Measurements from ENCODE around the gene NXPH4. TPM values are rescaled to one million over a fixed set of nuclear protein-coding genes. Genes with fewer than 3 reads are reported as not detected.

Gene NXPH4
- total RNA-seq, 1 experiment from 2014 or later: 5.6 TPM

DNA sequence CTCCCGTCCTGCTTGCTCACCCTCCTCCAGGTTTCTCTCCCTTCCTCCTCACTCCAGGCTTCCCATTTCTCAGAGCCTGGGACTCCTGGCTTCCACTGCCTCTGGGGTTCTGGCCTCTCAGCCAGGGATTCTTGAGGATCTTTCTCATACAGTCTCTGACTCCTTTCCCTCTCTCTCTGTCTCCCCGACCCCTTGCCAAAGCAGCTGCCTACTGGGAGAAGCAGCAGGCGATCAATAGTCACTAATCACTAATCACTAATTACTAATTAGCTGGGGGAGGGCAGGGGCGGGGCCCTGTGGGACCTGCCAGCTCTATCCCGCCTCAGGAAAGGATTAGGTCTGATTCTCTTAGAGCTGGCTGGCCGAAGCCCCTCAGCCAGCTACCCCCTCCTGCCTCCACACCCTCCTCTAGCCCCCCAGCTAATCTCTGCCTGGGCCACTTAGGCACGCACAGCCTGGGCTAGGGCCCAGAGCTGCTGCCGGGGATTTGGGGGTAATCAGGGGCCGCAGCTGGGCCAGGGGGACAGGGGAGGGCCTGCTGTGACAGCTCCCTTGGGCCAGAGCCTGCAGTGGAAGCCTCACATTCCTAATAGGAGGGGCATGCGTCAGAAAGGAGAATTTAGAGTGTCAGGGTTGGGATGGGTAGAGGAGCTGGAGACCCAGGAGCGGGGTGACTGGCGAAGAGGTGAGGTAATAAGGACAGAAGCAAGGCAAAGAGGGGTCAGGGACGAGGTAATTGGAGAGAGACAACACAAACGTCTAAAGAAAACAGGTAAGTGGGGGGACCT lies 2.8 kb downstream of the NXPH4 start:
- DNase-seq (ENCODE audit: low spot score): no peak

DNA sequence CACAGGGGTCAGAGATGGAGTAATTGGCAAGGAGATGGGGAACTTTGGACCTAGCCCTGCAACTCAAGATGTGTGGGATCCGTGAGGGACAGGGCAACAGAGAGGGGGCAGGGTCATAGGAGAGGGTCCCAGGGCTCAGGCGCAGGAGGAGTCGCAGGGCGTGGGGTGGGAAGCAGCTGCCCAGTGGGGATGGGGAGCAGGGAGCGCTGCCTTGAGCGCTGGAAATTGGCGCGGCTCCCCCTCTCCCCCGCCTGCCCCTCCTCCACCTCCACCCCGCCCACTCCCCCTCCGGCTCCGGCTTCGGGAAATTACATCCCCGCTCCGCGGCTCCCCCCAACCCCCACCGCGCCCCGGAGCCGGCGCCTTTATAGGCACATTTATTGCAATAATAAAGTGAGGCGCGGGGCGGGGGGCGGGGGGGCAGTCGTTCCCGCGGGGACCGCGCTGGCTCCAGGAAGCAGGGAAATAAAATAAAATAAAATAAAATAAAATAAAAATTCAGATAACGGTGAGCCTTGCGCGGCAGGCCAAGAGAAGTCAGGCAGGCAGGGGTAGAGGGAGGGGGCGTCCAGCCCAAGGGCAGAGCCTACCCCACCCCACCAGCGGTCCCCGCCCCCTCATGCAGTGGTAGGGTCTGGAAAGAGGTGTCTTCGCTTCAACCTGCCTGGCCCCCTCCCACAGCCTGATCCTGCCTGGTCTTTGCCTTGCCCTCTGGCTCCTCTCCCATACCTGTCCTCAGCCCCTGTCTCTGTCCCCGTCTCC lies 3.6 kb downstream of the NXPH4 start:
- no peak for DNase-seq (ENCODE audit: low spot score)

DNA sequence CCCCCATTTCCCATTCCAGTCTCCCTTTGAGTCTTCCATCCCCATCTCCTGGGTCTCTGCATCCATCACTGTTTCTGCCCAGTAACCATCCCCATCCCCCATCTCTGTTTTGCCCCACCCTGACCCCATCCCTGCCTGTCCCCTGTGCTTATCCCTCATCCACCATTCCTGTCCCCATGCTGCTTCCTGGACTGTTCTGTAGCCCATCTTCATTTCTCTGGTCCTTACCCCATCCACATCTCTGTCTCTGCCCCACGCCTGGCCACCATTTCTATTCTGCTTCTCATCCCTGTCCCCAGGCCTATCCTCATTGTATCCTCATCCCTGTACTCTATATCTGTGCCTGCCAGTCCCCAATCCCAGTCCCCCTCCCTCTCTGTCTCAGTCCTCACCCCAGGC lies 4.2 kb downstream of the NXPH4 start:
- no peak for DNase-seq (ENCODE audit: low spot score)

DNA sequence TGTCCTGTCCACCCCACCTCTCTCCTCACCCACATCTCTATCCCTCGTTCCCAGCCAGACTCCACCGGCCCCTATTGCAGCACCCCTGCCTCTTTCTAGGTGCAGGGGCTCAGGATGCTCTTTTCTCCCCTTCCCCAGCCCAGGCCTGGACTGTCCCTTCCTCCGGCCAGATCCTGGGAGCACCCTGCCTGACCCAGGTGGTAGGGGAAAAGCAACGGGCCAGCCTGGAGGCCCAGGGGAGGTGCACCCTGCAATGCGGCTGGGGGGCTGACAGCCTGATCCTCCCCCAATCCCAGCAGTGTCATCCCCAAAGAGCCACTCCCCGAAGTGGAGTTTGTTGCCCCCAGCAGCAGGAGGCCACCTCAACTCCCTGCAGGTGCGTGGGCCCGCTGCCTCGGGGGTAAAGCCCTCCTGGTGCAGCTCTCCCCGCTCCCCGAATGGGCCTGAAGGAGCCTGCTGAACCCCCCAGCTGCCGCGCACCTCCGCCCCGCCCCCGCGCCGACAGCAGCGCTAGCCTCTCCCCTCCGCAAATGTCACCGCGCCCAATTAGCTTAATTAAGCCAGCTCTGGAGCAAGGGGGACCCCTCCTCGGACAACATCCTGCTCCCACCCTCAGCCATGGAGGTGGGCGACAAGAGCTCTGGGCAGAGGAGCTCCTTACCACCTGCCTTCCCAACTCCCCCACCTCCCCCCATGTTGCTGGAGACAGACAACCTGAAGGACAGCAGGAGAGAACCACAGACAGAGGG lies 4.7 kb downstream of the NXPH4 start:
- no peak for DNase-seq (ENCODE audit: low spot score)

DNA sequence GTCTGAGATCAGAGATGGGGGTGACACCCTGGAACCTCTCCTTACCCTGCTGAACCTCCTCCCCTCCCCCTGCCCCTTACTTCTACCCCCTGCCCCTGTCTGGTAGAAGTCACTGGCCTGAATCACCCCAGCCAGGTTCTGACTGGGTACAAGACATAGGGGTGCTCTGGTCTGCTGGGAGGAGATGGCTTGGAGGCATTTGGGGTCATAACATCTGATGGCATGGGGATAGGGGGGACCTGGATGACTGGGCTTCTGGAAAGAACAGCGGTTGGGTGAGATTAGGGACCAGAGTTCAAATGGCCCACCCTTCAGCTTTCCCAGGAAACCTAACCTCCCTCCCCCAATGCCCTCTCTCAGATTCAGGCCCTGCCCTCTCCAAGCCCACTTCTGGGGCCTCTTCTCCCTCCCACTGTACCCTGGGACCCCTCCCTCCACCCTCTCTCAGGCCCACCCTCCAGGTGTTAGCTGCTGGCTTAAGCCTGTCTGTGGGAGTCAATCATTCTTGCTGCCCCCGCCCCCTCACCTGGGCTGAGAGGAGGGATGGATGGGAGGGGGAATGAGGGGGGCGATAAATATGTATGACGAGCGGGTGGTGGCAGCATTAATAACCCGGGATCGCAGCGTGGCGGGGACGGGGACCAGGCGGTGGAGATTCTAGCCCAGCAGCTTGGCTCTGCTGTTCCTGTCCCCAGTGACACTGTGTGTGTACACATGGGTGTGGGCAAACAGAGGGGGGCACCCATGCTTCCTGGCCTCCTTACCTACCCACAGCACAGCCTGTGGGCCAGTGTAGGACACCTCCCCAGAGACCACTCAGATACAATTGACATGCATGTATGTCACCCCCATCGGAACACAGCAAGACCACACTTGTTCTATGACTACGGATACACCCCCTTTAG lies 5.9 kb downstream of the NXPH4 start:
- no peak for DNase-seq (ENCODE audit: low spot score)

DNA sequence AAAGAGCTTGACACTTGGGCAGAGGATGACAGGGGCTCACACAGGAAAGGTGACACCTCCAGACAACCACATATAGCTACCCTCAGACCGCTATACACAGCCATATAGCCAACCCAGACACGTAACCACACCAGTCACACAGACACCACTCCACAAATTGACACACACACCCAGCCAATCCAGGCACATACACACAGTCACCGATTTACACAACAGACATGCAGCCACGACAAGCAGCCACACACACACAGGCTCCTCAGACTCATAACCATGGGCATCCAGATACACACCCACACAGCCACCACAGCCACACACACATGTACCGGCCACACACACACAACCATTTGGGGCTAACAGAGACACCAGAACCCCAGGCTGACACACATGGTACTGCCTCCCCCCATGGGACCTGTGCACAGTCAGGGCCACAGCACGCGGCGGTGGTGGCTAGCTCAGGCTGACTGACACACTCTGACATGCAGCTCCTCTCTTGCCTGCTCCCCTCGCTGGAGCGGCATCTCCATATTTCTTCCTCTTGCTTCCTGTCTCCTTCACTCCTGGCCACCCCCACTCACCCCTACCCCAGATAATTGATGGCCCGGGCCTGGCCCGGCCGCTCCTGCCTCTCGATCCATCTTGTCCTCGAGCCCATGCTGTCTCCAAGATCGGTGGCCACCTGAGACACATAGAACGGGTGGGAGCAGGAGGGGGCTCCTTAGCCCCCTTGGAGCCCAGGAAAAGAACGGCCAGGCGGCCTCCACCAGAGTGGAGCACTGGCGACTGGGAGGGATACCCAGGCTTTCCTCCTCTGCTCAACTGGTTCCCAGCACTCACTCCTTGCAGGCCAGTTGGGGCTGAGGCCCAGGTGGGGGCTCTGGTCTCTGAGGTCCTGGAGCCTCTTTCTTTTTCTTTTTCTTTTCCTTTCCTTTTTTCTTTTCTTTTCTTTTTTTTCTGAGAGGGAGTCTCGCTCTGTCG lies 6.9 kb downstream of the NXPH4 start:
- DNase-seq (ENCODE audit: low spot score): no peak

DNA sequence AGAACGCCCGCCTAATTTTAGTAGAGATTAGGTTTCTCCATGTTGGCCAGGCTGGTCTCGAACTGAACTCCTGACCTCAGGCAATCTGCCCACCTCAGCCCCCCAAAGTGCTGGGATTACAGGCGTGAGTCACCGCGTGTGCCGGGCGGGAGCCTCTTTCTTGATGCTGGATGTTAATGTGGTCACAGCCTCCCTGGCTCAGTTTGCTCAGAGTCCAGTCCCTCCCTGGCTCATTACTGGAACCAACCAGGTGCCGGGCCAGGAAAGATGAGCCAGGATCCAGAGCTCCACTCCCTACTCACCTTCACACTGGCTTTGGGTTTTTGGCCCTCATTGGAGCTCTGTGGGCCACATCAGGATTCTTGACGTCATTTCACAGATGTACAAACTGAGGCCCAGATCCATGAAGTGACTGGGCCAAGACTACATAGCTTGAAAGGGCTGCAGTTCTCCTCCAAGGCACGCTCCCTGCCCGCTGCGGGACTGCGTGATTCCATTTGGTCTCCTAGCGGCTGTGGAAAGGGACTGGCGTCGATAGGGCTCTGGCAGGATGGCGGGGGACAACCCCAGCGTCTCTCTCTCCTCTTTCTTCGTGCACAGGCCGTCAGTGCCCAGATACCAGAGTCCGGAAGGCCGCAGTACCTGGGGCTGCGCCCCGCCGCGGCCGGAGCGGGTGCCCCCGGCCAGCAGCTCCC lies 7.8 kb downstream of the NXPH4 start:
- no peak for DNase-seq (ENCODE audit: low spot score)

DNA sequence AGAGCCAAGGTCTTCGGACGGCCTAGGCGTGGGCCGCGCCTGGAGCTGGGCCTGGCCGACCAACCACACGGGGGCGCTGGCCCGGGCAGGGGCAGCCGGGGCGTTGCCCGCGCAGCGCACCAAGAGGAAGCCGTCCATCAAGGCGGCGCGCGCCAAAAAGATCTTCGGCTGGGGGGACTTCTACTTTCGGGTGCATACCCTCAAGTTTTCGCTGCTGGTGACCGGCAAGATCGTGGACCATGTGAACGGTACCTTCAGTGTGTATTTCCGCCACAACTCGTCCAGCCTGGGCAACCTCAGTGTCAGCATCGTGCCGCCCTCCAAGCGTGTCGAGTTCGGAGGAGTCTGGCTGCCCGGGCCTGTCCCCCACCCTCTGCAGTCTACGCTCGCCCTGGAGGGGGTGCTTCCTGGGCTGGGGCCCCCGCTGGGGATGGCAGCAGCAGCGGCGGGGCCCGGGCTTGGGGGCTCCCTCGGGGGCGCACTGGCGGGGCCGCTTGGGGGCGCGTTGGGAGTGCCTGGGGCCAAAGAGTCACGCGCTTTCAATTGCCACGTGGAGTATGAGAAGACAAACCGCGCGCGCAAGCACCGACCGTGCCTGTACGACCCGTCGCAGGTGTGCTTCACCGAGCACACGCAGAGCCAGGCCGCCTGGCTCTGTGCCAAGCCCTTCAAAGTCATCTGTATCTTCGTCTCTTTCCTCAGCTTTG lies 8.5 kb downstream of the NXPH4 start:
- DNase-seq (ENCODE audit: low spot score): no peak

DNA sequence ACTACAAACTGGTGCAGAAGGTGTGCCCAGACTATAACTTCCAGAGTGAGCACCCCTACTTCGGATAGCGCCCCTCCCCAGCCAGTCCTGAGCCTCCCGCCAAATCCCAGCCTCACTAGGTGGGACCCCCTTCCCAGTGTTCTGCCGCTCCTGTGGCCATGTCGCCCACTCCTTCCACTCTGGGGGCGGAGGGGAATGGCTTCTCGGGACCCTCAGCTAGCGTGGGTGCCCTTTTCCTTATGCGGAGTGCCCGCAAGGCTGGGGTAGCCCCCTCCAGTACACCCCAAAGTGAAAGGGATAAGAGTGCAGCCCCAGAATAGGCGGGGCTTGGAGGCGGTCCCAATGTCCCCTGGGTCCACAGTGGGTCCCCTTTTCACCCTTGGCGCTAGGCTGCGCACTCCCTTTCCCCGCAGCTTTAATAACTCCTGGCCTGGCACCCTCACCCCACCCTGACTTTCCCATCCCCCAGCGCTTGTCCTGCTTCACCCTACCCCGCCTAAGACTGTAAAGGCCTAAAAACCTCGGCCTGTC lies 9.2 kb downstream of the NXPH4 start:
- DNase-seq (ENCODE audit: low spot score): no peak

DNA sequence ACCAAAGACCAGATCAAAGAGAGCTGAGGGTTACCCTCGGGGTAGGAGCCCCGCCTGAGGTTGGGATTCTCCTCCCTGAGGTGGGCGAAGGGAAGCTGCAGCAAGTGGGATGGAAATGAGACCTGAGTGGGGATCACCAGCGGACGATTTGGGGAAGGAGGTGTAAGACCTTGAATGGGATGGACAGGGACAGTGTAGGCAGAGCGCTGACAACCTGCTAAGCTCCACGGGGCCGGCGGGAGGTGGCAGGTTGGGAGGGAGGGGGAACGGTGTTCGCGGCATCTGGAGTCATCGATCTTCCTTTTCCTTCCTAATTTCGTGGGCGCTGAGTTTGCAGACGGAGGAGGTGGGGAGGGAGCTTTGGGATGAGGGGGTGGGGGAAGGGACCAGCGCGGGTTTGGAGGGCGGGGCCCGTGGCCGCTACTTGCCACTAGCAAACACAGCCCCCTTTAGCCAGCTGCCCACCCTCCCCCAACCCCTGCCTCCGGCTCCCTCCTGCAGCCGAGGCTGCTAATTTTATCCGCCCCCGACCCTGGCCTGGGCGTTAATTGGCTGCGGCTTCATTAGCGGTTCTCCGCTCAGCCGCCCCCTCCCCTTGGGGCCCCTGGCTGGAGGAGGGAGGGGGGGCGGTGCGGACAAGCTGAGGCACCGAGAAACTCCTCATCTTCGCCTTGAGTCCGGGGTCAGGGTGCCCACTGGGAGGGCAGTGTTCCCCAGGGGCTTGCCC lies 10.2 kb downstream of the NXPH4 start:
- DNase-seq (ENCODE audit: low spot score): no peak

DNA sequence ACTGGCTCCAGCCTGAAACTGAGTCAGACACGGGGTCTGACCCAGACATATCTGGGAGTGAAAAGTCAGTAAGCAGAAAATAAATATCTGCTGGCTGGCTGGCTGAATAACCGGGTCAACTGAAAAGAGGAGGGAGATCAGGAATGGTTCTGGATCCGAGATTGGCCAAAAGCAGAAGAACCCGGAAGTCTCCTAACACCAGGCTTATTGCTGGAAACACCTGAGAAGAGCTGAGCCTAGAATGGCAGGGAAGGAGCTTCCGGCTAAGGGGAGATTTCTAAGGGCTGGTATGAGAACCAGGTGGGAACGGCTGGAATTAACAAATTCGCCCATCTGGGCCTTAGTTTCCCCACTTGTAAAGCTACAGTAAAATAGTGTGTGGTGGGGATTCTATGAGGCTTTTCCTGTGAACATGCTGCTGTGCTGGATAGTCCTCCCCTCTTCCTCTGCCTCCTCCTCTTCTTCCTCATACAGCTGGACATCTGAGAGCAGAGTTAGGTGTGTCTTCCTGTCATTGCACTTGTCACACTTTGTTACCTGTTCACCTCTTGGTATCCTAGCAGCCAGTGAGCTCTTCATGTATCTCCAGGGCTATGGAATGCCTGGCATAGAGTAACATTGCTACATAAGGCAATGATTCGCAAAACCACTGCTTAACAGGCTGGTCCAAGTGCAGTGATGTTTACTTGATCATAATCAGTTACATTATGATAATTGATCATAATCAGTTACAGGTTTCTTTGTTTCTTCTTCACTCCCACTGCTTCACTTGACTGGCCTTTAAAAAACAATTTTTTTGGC lies 10.9 kb downstream of the NXPH4 start:
- no peak for DNase-seq (ENCODE audit: low spot score)

DNA sequence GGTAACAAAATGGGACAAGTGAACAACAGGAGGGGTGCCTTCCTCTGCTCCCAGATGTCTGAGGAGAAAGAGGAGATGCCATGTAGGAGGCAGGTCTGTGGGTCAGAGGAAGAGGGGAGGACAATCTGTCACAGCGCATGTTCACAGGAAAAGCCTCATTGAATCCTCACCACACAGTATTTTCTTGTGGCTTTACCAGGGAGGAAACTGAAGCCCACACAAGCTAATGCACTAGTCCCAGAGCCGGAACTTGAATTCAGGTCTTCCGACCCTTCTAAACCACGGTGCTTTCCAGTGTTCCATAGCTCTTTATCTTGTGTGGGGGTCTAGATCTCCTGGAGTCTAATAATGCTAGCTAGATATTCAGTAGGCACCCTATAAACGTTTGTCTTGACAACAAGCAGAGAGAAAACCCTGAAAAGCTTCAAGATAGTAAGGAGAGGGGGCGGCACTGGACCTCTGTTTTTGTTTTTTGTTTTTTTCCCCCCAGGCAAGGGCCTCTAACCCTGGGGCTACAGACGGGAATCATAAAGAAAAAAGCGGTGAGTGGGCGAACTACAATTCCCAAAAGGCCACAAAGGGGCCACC lies 12.5 kb downstream of the NXPH4 start:
- DNase-seq (ENCODE audit: low spot score): no peak

DNA sequence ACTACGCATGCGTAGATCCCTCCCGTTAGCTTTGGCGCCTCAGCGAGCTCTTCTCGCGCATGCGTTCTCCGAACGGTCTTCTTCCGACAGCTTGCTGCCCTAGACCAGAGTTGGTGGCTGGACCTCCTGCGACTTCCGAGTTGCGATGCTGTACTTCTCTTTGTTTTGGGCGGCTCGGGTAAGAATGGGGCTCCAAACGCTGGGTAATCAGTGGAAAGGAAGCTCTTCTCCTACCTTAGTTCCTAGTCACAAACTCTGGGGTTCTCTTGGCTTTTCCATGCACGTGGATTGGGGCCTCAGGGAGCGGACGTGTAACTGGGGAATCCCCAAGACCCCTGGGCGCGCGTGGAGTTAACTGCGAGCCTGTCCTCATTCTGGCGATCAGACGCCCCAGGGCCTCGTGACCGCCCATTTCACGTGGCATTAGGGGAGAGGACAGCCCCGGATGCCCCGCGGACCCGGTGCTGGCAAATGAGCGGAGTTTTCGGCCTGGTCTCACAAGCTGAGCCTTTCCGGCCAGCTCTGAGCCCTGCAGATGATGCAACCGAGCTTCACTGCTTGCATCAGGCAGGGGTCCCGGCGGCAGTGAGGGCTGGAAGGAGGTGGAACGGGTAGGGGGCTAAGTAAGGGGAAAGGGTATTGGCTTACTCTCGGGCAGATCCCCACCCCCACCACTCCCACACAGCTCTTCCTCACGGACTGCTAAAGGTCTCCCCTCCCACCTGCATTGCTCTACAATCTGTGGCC lies 13.2 kb downstream of the NXPH4 start, which contains the start of gene SHMT2:
SHMT2 (plus strand) TSS at position 78 of the 747 bp plus-strand sequence; CDS start at position 146, 68 bp downstream.
- DNase-seq (ENCODE audit: low spot score): peak; percentile 96

DNA sequence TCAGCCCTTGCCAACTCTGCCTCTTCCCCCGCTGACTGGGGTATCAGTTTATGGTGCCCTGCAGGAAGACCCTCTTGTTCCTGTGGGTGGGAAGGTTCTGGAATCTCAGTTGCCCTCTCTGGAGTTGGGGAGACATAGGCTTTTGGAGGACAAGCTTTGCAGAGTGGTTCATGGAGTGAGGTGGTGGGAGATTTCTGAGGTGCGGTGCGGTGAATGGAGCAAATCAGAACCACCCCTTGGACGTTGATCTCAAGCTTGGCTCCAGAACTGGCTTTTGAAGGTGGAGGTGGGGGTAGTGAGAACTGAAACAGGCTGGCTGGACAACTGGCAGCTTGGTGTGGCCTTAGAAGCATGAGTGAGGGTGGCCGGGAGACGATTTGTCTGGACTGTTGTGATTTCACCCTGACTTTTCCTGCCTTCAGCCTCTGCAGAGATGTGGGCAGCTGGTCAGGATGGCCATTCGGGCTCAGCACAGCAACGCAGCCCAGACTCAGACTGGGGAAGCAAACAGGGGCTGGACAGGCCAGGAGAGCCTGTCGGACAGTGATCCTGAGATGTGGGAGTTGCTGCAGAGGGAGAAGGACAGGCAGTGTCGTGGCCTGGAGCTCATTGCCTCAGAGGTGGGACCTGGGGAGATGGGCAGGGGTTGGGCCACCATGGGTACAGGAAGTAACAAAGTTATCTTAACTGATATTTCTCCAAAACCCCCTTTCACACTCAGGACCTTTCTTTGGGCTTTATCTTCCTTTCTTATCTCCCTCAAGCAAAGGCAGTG lies 14.0 kb downstream of the NXPH4 start:
- DNase-seq (ENCODE audit: low spot score): no peak
